ENCODE results near the gene LAMTOR1.

DNA sequence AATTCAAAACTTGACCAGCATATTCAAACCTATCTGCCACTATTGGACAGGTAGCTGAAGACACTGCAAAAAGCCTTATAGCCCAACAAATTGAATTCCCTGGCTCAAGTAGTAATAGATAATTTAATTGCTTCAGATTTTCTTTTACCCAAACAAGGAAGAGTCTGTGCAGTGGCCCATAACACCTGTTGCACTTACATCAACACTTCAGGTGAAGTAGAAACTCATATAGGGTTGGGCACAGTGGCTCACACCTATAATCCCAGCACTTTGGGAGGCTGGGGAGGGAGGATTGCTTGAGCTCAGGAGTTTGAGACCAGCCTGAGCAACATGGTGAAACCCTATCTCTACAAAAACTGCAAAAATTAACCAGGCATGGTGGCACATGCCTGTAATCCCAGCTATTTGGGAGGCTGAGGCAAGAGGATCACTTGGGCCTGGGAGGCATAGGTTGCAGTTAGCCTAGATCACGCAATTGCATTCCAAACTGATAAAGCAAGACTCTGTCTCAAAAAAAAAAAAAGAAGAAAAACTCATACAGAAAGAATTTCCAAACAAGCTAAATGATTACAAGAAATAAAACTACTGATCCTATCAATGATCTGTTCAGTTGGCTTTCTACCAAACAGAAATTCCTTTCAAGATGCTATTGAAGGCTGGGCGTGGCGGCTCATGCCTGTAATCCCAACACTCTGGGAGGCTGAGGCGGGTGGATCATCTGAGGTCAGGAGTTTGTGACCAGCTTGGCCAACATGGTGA, 41.9 kb upstream of the LAMTOR1 start:
- TF ChIP-seq, protein P1, sequence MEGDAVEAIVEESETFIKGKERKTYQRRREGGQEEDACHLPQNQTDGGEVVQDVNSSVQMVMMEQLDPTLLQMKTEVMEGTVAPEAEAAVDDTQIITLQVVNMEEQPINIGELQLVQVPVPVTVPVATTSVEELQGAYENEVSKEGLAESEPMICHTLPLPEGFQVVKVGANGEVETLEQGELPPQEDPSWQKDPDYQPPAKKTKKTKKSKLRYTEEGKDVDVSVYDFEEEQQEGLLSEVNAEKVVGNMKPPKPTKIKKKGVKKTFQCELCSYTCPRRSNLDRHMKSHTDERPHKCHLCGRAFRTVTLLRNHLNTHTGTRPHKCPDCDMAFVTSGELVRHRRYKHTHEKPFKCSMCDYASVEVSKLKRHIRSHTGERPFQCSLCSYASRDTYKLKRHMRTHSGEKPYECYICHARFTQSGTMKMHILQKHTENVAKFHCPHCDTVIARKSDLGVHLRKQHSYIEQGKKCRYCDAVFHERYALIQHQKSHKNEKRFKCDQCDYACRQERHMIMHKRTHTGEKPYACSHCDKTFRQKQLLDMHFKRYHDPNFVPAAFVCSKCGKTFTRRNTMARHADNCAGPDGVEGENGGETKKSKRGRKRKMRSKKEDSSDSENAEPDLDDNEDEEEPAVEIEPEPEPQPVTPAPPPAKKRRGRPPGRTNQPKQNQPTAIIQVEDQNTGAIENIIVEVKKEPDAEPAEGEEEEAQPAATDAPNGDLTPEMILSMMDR (conservative IDR thresholded peaks at IDR 0.05): no peak
- TF ChIP-seq EZH2 (IDR thresholded peaks at IDR 0.05; ENCODE audit: low read depth): no peak
